Measurements from ENCODE around the gene MAP3K7CL. TPM values are rescaled to one million over a fixed set of nuclear protein-coding genes. Genes with fewer than 3 reads are reported as not detected.

The MAP3K7CL gene, protein sequence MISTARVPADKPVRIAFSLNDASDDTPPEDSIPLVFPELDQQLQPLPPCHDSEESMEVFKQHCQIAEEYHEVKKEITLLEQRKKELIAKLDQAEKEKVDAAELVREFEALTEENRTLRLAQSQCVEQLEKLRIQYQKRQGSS
- 0.39 TPM for polyA plus RNA-seq (2012; ENCODE audit: insufficient read depth, insufficient read length, low read depth)

DNA sequence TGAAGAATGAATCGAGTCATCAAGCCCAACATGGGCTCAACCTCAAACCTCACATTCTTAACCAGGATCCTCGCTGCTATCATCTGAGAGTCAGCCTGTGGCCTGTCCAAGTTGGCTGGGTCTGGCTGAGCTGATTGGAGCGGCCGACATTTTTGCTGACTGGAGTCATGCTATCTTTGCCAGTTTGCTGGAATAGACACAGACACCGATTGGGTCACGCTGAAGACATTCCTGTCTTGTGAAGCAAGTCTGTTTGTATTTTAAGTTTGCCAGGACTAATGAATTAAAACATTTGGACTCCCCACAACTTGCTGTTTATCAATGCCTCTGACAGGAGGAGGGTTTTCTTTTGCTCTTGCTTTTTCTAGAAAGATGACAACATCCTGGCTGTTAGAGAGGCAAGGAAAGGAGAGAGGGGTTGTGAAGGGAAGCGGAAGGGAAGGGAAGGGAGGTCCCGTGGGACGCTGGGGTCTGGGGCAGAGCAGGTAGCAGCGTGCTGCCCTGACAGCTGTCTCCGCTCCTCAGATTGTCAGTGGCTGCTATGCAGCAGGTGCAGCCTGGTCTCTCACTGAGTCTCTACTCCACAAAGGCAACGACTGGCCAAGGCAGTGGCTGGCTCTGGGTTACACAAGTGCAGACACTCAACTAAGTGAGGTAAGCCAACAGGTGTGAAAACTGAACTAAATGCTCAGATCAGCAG is at the start of gene MAP3K7CL:
TSS of gene MAP3K7CL (plus strand) at position 375 of the 700 bp plus-strand sequence. CDS start 2,701 bp downstream, outside the sequence.
- H3K36me3 ChIP-seq: no peaks in the 10 kb centered on the region
- DNase-seq: no peak
- TF ChIP-seq, protein P1, sequence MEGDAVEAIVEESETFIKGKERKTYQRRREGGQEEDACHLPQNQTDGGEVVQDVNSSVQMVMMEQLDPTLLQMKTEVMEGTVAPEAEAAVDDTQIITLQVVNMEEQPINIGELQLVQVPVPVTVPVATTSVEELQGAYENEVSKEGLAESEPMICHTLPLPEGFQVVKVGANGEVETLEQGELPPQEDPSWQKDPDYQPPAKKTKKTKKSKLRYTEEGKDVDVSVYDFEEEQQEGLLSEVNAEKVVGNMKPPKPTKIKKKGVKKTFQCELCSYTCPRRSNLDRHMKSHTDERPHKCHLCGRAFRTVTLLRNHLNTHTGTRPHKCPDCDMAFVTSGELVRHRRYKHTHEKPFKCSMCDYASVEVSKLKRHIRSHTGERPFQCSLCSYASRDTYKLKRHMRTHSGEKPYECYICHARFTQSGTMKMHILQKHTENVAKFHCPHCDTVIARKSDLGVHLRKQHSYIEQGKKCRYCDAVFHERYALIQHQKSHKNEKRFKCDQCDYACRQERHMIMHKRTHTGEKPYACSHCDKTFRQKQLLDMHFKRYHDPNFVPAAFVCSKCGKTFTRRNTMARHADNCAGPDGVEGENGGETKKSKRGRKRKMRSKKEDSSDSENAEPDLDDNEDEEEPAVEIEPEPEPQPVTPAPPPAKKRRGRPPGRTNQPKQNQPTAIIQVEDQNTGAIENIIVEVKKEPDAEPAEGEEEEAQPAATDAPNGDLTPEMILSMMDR (IDR thresholded peaks at IDR 0.05; ENCODE audit: low read depth, low read length): no peak
- no peaks in the 10 kb centered on the region for H3K4me1 ChIP-seq
- peaks cover 19% of the 10 kb centered on the region for H3K27me3 ChIP-seq
- no peaks in the 10 kb centered on the region for H3K9me3 ChIP-seq
- no peak within 1 kb of the TSS for H3K4me3 ChIP-seq (ENCODE audit: low read depth, low read length)

DNA sequence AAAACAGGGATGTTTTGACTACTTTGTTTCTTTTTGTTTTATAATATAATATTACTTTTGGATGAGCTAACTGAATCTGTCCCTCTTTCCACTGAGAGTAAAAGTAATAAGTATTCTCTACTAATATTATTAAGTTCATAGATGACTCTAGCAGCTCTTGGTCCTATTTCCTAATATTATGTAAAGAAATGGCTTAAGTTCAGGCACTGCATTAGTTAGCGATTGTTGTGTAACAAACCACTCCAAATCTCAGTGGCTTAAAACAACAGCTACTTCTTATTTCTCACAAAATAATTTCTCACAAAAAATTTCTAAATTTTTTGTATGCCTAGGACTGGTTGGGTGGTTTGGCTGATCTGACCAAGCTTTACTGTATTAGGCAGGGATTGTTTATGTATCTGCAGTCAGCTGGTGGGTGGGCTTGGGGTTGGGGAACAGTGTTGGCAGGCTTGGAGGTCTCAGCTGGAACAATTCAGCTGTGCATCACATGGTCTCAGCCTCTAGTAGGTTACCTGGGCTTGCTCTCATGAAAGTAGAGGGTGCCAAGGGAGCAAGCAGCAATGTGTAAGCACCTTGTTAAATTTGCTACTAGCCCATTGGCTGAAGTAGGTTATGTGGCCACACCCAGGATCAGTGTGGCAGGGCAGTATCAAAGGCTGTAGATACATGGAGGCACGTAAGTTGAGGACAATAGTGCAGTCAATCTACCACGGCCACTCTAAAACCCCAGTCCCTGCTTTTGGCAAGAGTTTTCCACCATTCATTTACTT is 48.2 kb upstream of the MAP3K7CL start:
- TF ChIP-seq, protein P1 (IDR thresholded peaks at IDR 0.05; ENCODE audit: low read depth, low read length): no peak
- H3K36me3 ChIP-seq: no peaks in the 10 kb centered on the region
- peaks cover 37% of the 10 kb centered on the region for H3K27me3 ChIP-seq
- no peak for DNase-seq
- H3K4me1 ChIP-seq: peaks cover 12% of the 10 kb centered on the region
- H3K9me3 ChIP-seq: no peaks in the 10 kb centered on the region
- no peak overlapping the region for H3K4me3 ChIP-seq (ENCODE audit: low read depth, low read length)

DNA sequence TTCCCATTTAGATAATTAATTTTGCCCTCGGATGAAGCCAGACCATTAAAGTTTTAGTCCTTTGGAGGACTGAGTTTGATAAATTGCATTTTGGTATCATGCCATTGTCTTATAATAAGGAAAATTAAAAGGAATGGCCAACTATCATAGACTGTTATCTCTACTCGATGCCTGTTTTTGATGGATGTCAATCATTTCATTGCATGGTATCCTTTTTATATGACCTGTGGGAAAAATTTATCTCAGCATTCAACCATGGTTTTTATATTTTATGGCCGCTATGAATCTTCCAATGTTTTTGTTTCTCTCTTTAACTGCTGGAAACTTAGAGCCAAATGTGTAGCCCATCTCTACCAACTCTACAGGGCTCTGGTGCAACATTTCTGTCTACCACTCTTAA is 47.1 kb upstream of the MAP3K7CL start:
- Histone ChIP-seq H3K9me3 (no peaks in the 10 kb centered on the region), H3K27me3 (peaks cover 42% of the 10 kb centered on the region), H3K36me3 (no peaks in the 10 kb centered on the region), H3K4me1 (peaks cover 12% of the 10 kb centered on the region), H3K4me3 (ENCODE audit: low read depth, low read length) (no peak overlapping the region)
- no peak for DNase-seq
- TF ChIP-seq, protein P1 (IDR thresholded peaks at IDR 0.05; ENCODE audit: low read depth, low read length): no peak

DNA sequence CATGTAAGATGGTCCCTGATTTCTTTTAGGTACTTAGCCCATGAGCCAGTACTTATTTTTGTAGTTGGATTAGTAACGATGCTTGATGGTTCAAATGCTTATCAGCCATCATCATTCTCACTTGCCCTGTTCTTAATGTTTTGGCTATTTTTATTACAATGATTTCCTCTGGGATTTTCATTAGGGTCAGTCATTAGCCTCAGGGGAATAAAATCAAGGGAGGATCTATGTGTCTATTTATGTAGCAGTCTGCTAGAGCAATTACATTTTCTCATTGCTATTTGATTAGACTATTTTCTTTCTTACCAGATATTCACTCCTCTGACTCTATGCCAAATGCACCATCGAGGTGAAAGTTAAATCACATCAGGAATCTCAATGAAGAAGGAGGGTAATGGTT is 46.1 kb upstream of the MAP3K7CL start:
- no peak for DNase-seq
- peaks cover 48% of the 10 kb centered on the region for H3K27me3 ChIP-seq
- no peaks in the 10 kb centered on the region for H3K9me3 ChIP-seq
- H3K36me3 ChIP-seq: no peaks in the 10 kb centered on the region
- no peak overlapping the region for H3K4me3 ChIP-seq (ENCODE audit: low read depth, low read length)
- TF ChIP-seq, protein P1 (IDR thresholded peaks at IDR 0.05; ENCODE audit: low read depth, low read length): no peak
- H3K4me1 ChIP-seq: peaks cover 12% of the 10 kb centered on the region

DNA sequence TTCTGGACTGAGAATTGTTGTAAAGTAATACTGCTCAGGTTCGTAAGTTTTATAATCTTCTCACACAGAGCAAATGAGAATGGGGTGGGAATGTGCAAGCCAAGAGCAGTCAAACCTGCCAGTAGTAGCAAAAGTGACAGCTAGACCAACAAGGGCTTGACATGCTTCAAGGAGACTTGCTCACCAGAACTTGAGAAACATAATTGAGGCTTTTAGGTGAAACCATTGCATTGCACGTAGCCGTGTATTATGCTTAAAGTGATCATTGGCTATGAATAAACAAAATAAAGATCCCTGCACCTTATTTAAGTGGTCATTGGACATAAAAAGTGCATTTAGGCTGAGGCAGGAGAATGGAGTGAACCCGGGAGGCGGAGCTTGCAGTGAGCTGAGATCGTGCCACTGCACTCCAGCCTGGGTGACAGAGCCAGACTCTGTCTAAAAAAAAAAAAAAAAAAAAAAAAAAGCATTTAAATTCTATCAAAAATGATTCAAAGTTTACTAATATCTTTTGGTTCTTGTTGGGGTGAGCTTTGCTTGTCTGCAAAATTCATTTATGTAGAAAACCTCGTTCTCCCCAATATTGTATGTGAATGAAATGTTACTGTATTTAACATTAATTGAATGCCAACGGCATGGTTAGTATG is 45.2 kb upstream of the MAP3K7CL start:
- TF ChIP-seq, protein P1 (IDR thresholded peaks at IDR 0.05; ENCODE audit: low read depth, low read length): no peak
- Histone ChIP-seq H3K9me3 (no peaks in the 10 kb centered on the region), H3K4me3 (ENCODE audit: low read depth, low read length) (no peak overlapping the region), H3K27me3 (peaks cover 51% of the 10 kb centered on the region), H3K4me1 (peaks cover 12% of the 10 kb centered on the region), H3K36me3 (no peaks in the 10 kb centered on the region)
- no peak for DNase-seq

Data from BE2C (cell line).